Suprapubic skin (tissue), 4 donors: ENCODE data around the gene CBL. TPM values are rescaled to one million over a fixed set of nuclear protein-coding genes. Genes with fewer than 3 reads are reported as not detected.

ENCODE experiments used
- DNase-seq, 2 donors: peaks; one replicate each; pipeline ENCODE4 v3.0.0-alpha.2; 2019; ENCODE audit warnings: low spot score in 2 of 2
- H3K27ac ChIP-seq: fragments of 200-600 bp; sonication (generic); one replicate; pipeline ENCODE4 v1.5.1; 2019
- H3K27me3 ChIP-seq: fragments of 200-600 bp; sonication (generic); one replicate; pipeline ENCODE4 v1.5.1; 2019
- H3K36me3 ChIP-seq: fragments of 200-600 bp; sonication (generic); one replicate; pipeline ENCODE4 v1.5.1; 2019
- H3K4me1 ChIP-seq: fragments of 200-600 bp; sonication (generic); one replicate; pipeline ENCODE4 v1.5.1; 2019
- H3K4me3 ChIP-seq: fragments of 200-600 bp; sonication (generic); one replicate; pipeline ENCODE4 v1.5.1; 2019; ENCODE audit warnings: mild to moderate bottlenecking
- H3K9me3 ChIP-seq: fragments of 200-600 bp; sonication (generic); one replicate; pipeline ENCODE4 v1.5.1; 2019
- CTCF ChIP-seq, 2 donors: fragments of 200-600 bp in 1 of 2; fragments of 450-650 bp in 1 of 2; sonication (generic) in 1 of 2; IDR thresholded peaks; one replicate each; pipeline ENCODE4 v1.5.1; 2016 to 2019; ENCODE audit warnings: antibody characterized with exemption in 2 of 2, mild to moderate bottlenecking in 1 of 2, moderate library complexity in 1 of 2
- EP300 ChIP-seq: sonication (generic); formaldehyde crosslinking; IDR thresholded peaks from one replicate; pipeline ENCODE4 v1.6.1; 2017; ENCODE audit warnings: antibody characterized with exemption
- POLR2A ChIP-seq, 2 donors: fragments of 450-650 bp; IDR thresholded peaks; one replicate each; pipeline ENCODE4 v1.6.1; 2017; ENCODE audit warnings: antibody characterized with exemption in 2 of 2, mild to moderate bottlenecking in 2 of 2, moderate library complexity in 2 of 2
- POLR2AphosphoS5 ChIP-seq, 3 donors: sonication (generic); formaldehyde crosslinking; IDR thresholded peaks; one replicate each; pipeline ENCODE4 v1.6.1; 2017; ENCODE audit warnings: antibody characterized with exemption in 3 of 3
- WGBS: methylation state at CpG from one replicate; pipeline ENCODE4 v1.1.5; 2018; 5-methylcytosine and 5-hydroxymethylcytosine counted together
- total RNA-seq, 4 donors: library from RNA; depleted of rRNA; stranded (reverse); fragments of >200 nt; gene quantifications; one replicate each; pipeline ENCODE4 v1.1.0, GENCODE V29; 2016

The CBL gene
- total RNA-seq, 4 donors from 2014 or later, result 13.2 to 17.4 (median 17.2) TPM

GRCh38 chr11:119322921-119323531, 116.9 kb downstream of the CBL start:
- WGBS, result 87% methylated on average over 20 of the region's 20 CpGs
- Histone ChIP-seq H3K27me3 (peaks cover 8% of the 10 kb centered on the region), H3K27ac (no peak overlapping the region), H3K36me3 (no peaks in the 10 kb centered on the region), H3K4me3 (no peak overlapping the region), H3K4me1 (peaks cover 37% of the 10 kb centered on the region), H3K9me3 (no peaks in the 10 kb centered on the region)
- TF ChIP-seq POLR2A (IDR thresholded peaks at IDR 0.05) (no peak), CTCF (IDR thresholded peaks at IDR 0.05) (no peak), EP300 (no peak), POLR2AphosphoS5 (IDR thresholded peaks at IDR 0.05) (no peak)
- DNase-seq, result peak; percentile 53 to 56

GRCh38 chr11:119323532-119324033, 117.4 kb downstream of the CBL start:
- Histone ChIP-seq H3K36me3 (no peaks in the 10 kb centered on the region), H3K4me1 (peaks cover 33% of the 10 kb centered on the region), H3K27ac (no peak overlapping the region), H3K4me3 (no peak overlapping the region), H3K27me3 (peaks cover 8% of the 10 kb centered on the region), H3K9me3 (no peaks in the 10 kb centered on the region)
- WGBS, result 18% methylated on average over 8 of the region's 8 CpGs
- DNase-seq, result peak; percentile 84 to 85
- TF ChIP-seq POLR2AphosphoS5 (IDR thresholded peaks at IDR 0.05), result no peak
- TF ChIP-seq CTCF (IDR thresholded peaks at IDR 0.05), result peak; percentile 47 to 75
- TF ChIP-seq POLR2A (IDR thresholded peaks at IDR 0.05), result no peak
- TF ChIP-seq EP300, result no peak

- peaks cover 8% of the 10 kb centered on the region for H3K27me3 ChIP-seq
- H3K4me3 ChIP-seq, result no peak overlapping the region
- peaks cover 29% of the 10 kb centered on the region for H3K4me1 ChIP-seq
- H3K9me3 ChIP-seq, result no peaks in the 10 kb centered on the region
- 58% methylated on average over 4 of the region's 4 CpGs for WGBS
- no peak overlapping the region for H3K27ac ChIP-seq
- peak in 1 of 2 donors; percentile 29 for DNase-seq
- no peak for TF ChIP-seq CTCF (IDR thresholded peaks at IDR 0.05)
- no peaks in the 10 kb centered on the region for H3K36me3 ChIP-seq
These were observed 118.0 kb downstream of the CBL start for GRCh38 chr11:119324189-119324588.

- no peak for DNase-seq
- no peak overlapping the region for H3K4me3 ChIP-seq
- no peak overlapping the region for H3K27ac ChIP-seq
- H3K4me1 ChIP-seq, result no peaks in the 10 kb centered on the region
- no peaks in the 10 kb centered on the region for H3K9me3 ChIP-seq
- H3K27me3 ChIP-seq, result no peaks in the 10 kb centered on the region
- 62% methylated on average over 2 of the region's 2 CpGs for WGBS
- TF ChIP-seq CTCF (IDR thresholded peaks at IDR 0.05) (no peak), POLR2AphosphoS5 (IDR thresholded peaks at IDR 0.05) (no peak), EP300 (no peak), POLR2A (IDR thresholded peaks at IDR 0.05) (no peak)
- H3K36me3 ChIP-seq, result no peaks in the 10 kb centered on the region
These were observed 123.2 kb downstream of the CBL start for GRCh38 chr11:119329320-119329719.

GRCh38 chr11:119330237-119330636, 124.1 kb downstream of the CBL start:
- no peaks in the 10 kb centered on the region for H3K36me3 ChIP-seq
- no peaks in the 10 kb centered on the region for H3K9me3 ChIP-seq
- no peaks in the 10 kb centered on the region for H3K27me3 ChIP-seq
- no peak overlapping the region for H3K27ac ChIP-seq
- no peak for TF ChIP-seq EP300
- no peak for TF ChIP-seq CTCF (IDR thresholded peaks at IDR 0.05)
- no peak for TF ChIP-seq POLR2A (IDR thresholded peaks at IDR 0.05)
- TF ChIP-seq POLR2AphosphoS5 (IDR thresholded peaks at IDR 0.05), result no peak
- no peak for DNase-seq
- H3K4me1 ChIP-seq, result peaks cover 6% of the 10 kb centered on the region
- WGBS, result 68% methylated on average over 1 of the region's 1 CpG
- no peak overlapping the region for H3K4me3 ChIP-seq
